ENCODE results near the gene ZBTB48. TPM values are rescaled to one million over a fixed set of nuclear protein-coding genes. Genes with fewer than 3 reads are reported as not detected.

ZBTB48 gene
- total RNA-seq, 1 donor from 2014 or later, result 18.3 TPM

DNA sequence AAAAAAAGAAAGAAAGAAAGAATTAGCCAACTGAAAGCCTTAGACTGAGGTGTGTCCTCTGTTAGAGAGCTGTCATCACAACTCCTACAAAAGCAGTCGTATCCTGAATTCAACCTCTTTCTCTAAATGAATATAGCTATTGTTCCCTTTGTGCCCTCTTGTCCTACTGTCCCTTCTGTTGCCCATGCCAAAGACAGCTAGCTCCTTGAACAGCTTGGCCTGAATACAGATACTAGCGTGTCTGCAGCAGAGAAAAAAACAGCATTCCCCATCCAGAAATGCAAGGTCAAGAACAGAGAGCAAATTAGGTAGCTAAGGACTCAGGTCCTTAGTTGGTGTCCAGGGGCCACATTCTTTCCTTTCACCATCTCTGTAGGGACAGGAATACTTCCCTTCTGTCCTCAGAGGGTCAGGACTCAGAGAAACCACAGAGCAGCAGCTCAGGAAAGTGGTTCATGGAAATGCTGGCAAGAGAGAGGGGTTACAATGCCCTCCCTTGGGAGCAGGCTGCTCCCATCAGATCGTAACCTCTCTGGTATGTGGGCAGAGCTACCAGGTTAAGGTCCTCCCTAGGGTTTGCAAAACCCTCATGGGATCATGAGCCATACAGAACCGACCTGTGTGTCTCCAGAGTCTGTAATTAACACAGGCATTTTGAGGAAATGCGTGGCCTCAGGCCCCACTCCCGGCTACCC is 1.8 kb upstream of the ZBTB48 start:
- TF ChIP-seq, protein P1, sequence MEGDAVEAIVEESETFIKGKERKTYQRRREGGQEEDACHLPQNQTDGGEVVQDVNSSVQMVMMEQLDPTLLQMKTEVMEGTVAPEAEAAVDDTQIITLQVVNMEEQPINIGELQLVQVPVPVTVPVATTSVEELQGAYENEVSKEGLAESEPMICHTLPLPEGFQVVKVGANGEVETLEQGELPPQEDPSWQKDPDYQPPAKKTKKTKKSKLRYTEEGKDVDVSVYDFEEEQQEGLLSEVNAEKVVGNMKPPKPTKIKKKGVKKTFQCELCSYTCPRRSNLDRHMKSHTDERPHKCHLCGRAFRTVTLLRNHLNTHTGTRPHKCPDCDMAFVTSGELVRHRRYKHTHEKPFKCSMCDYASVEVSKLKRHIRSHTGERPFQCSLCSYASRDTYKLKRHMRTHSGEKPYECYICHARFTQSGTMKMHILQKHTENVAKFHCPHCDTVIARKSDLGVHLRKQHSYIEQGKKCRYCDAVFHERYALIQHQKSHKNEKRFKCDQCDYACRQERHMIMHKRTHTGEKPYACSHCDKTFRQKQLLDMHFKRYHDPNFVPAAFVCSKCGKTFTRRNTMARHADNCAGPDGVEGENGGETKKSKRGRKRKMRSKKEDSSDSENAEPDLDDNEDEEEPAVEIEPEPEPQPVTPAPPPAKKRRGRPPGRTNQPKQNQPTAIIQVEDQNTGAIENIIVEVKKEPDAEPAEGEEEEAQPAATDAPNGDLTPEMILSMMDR (IDR thresholded peaks at IDR 0.05), result no peak
- TF ChIP-seq EZH2 (IDR thresholded peaks at IDR 0.05), result no peak
- TF ChIP-seq EZH2phosphoT487 (IDR thresholded peaks at IDR 0.05), result no peak
- H3K27ac Mint-ChIP-seq, result no peak overlapping the region
- DNase-seq (ENCODE audit: low spot score), result no peak
- peaks cover 26% of the 10 kb centered on the region for H3K79me2 ChIP-seq (ENCODE audit: low read depth)
- no peak overlapping the region for H3K4me2 ChIP-seq
- peaks cover 29% of the 10 kb centered on the region for H3K4me1 Mint-ChIP-seq
- no peak overlapping the region for H2AFZ ChIP-seq (replicated peaks)
- no peaks in the 10 kb centered on the region for H3K36me3 Mint-ChIP-seq
- no peak overlapping the region for H3K27ac ChIP-seq
- H3K36me3 ChIP-seq, result no peaks in the 10 kb centered on the region
- H3K27me3 ChIP-seq, result no peaks in the 10 kb centered on the region
- H3K4me3 ChIP-seq, result no peak overlapping the region
- peaks cover 10% of the 10 kb centered on the region for H3F3A ChIP-seq (ENCODE audit: low read depth)
- H3K4me1 ChIP-seq, result peaks cover 14% of the 10 kb centered on the region
- peaks cover 12% of the 10 kb centered on the region for H4K20me1 ChIP-seq (ENCODE audit: low read depth)
- H3K9ac ChIP-seq, result no peak overlapping the region
- peaks cover 7% of the 10 kb centered on the region for H3K27me3 Mint-ChIP-seq (ENCODE audit: insufficient read depth, low read depth)
- H3K9me3 ChIP-seq (ENCODE audit: low read depth), result no peaks in the 10 kb centered on the region
- no peaks in the 10 kb centered on the region for H3K9me3 Mint-ChIP-seq
- H3K4me3 Mint-ChIP-seq, result no peak overlapping the region

DNA sequence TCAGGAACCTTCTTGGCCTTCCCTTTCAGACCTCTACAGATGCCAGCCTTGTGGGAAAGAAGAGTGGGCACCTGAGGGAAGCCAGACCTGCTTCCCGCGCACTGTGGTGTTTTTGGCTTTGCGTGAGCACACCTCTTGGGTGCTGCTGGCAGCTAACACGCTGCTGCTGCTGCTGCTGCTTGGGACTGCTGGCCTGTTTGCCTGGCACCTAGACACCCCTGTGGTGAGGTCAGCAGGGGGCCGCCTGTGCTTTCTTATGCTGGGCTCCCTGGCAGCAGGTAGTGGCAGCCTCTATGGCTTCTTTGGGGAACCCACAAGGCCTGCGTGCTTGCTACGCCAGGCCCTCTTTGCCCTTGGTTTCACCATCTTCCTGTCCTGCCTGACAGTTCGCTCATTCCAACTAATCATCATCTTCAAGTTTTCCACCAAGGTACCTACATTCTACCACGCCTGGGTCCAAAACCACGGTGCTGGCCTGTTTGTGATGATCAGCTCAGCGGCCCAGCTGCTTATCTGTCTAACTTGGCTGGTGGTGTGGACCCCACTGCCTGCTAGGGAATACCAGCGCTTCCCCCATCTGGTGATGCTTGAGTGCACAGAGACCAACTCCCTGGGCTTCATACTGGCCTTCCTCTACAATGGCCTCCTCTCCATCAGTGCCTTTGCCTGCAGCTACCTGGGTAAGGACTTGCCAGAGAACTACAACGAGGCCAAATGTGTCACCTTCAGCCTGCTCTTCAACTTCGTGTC is 995 bp upstream of the ZBTB48 start:
- Mint-ChIP-seq H3K36me3 (no peaks in the 10 kb centered on the region), H3K27me3 (ENCODE audit: insufficient read depth, low read depth) (peaks cover 7% of the 10 kb centered on the region), H3K27ac (peak overlapping the region; percentile 87), H3K9me3 (no peaks in the 10 kb centered on the region), H3K4me1 (peaks cover 29% of the 10 kb centered on the region), H3K4me3 (peak overlapping the region; percentile 95)
- H3K9me3 ChIP-seq (ENCODE audit: low read depth), result no peaks in the 10 kb centered on the region
- H2AFZ ChIP-seq (replicated peaks), result no peak overlapping the region
- peaks cover 12% of the 10 kb centered on the region for H4K20me1 ChIP-seq (ENCODE audit: low read depth)
- no peak for DNase-seq (ENCODE audit: low spot score)
- H3K4me2 ChIP-seq, result peak overlapping the region; percentile 81
- TF ChIP-seq, protein P1 (IDR thresholded peaks at IDR 0.05), result no peak
- TF ChIP-seq EZH2phosphoT487 (IDR thresholded peaks at IDR 0.05), result no peak
- no peak for TF ChIP-seq EZH2 (IDR thresholded peaks at IDR 0.05)
- no peak overlapping the region for H3K9ac ChIP-seq
- peaks cover 13% of the 10 kb centered on the region for H3K4me1 ChIP-seq
- H3K27ac ChIP-seq, result no peak overlapping the region
- H3K4me3 ChIP-seq, result peak overlapping the region; percentile 82
- H3K79me2 ChIP-seq (ENCODE audit: low read depth), result peaks cover 26% of the 10 kb centered on the region
- no peaks in the 10 kb centered on the region for H3K36me3 ChIP-seq
- peaks cover 10% of the 10 kb centered on the region for H3F3A ChIP-seq (ENCODE audit: low read depth)
- no peaks in the 10 kb centered on the region for H3K27me3 ChIP-seq

DNA sequence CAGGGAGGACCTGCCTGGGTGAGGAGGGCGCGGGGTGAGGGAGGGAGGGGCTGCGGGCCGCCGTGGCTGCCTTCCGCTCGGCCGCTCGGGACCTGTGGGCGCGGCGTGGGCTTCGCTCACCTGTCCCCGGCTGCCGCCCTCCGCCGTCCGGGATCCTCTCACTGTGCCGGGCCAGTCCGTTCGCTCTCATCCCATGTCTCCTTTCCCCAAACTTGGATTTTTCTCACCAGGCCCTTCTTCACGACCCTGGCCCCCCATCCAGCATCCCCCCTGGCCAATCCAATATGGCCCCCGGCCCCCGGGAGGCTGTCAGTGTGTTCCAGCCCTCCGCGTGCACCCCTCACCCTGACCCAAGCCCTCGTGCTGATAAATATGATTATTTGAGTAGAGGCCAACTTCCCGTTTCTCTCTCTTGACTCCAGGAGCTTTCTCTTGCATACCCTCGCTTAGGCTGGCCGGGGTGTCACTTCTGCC is 362 bp downstream of the ZBTB48 start:
- H3K36me3 ChIP-seq, result no peaks in the 10 kb centered on the region
- H3K9ac ChIP-seq, result peak overlapping the region; percentile 51
- H3K4me3 ChIP-seq, result peak overlapping the region; percentile 82
- H3K9me3 Mint-ChIP-seq, result no peaks in the 10 kb centered on the region
- H3K36me3 Mint-ChIP-seq, result no peaks in the 10 kb centered on the region
- DNase-seq (ENCODE audit: low spot score), result no peak
- peaks cover 16% of the 10 kb centered on the region for H4K20me1 ChIP-seq (ENCODE audit: low read depth)
- H3K27ac Mint-ChIP-seq, result peak overlapping the region; percentile 50
- H3K27me3 ChIP-seq, result no peaks in the 10 kb centered on the region
- H3K9me3 ChIP-seq (ENCODE audit: low read depth), result no peaks in the 10 kb centered on the region
- H3K4me1 Mint-ChIP-seq, result peaks cover 29% of the 10 kb centered on the region
- peaks cover 7% of the 10 kb centered on the region for H3K27me3 Mint-ChIP-seq (ENCODE audit: insufficient read depth, low read depth)
- peak overlapping the region; percentile 95 for H3K4me3 Mint-ChIP-seq
- TF ChIP-seq EZH2 (IDR thresholded peaks at IDR 0.05) (no peak), EZH2phosphoT487 (IDR thresholded peaks at IDR 0.05) (no peak)
- TF ChIP-seq, protein P1 (IDR thresholded peaks at IDR 0.05), result no peak
- peak overlapping the region; percentile 80 for H3K4me2 ChIP-seq
- H3F3A ChIP-seq (ENCODE audit: low read depth), result peaks cover 13% of the 10 kb centered on the region
- H2AFZ ChIP-seq (replicated peaks), result no peak overlapping the region
- peaks cover 13% of the 10 kb centered on the region for H3K4me1 ChIP-seq
- H3K79me2 ChIP-seq (ENCODE audit: low read depth), result peaks cover 26% of the 10 kb centered on the region
- H3K27ac ChIP-seq, result no peak overlapping the region

Measured in neural progenitor cell (in vitro differentiated cells).